HepG2 (cell line): ENCODE data around the gene RASGRP1. TPM values are rescaled to one million over a fixed set of nuclear protein-coding genes. Genes with fewer than 3 reads are reported as not detected.

Experiments
- ATAC-seq: fragments of 200-7000 bp; cut with Tn5 transposase; 3 replicates; pipeline ENCODE4 v1.9.1; 2020; ENCODE audit warnings: mild to moderate bottlenecking, moderate library complexity
- BruUV-seq: library from RNA; stranded (reverse); fragments of 400-500 nt; replicated peaks from 2 replicates; lab custom pipeline; 2021; lab: Mats Ljungman, UMichigan
- CTCF ChIA-PET: fragments of 300-600 bp; formaldehyde crosslinking; extraction: SDS; loops from one replicate; lab custom pipeline; 2021; ENCODE audit warnings: low total read pairs, inconsistent platforms, low intra/inter-chr PET ratio; lab: Yijun Ruan, JAX
- POLR2A ChIA-PET: fragments of 350-600 bp; sonication (Branson Sonifier 250); formaldehyde crosslinking; loops from one replicate; lab custom pipeline; 2020; ENCODE audit warnings: antibody characterized with exemption, inconsistent platforms; lab: Yijun Ruan, JAX
- DNase-seq: peaks from one replicate; pipeline ENCODE4 v3.0.0-alpha.2; 2015; ENCODE audit warnings: low spot score
- FAIRE-seq: peaks from 3 replicates; lab custom pipeline; 2011; peaks lifted over from hg19 to GRCh38; lab: Jason Lieb, UNC
- H2AFZ ChIP-seq: one replicate; pipeline ENCODE4 v1.6.1; 2011; ENCODE audit warnings: low read length, inconsistent platforms
- H3K27ac ChIP-seq: fragments of 300-600 bp; 3 replicates; pipeline ENCODE4 v1.8.0; 2011; ENCODE audit warnings: mixed run types, mild to moderate bottlenecking, mixed read lengths, low read length, inconsistent platforms; ENCODE audit not compliant: insufficient read depth; ENCODE audit errors: extremely low read length
- H3K27me3 ChIP-seq, 2 experiments: fragments of 200-600 bp in 1 of 2; 2 replicates in 1 of 2; 3 replicates in 1 of 2; pipeline versions ENCODE4 v1.6.0 to v1.8.0; 2011; ENCODE audit warnings: low read length in 2 of 2, mild to moderate bottlenecking in 2 of 2, moderate library complexity in 2 of 2, inconsistent platforms in 1 of 2; ENCODE audit not compliant: insufficient read depth in 2 of 2, control insufficient read depth in 1 of 2
- H3K36me3 ChIP-seq, 2 experiments: fragments of 200-600 bp in 1 of 2; replicated peaks in 1 of 2; 2 replicates in 1 of 2; 3 replicates in 1 of 2; pipeline versions ENCODE4 v1.5.1 to v1.8.0; 2011; ENCODE audit warnings: low read length in 2 of 2, inconsistent platforms in 1 of 2; ENCODE audit not compliant: insufficient read depth in 2 of 2, control insufficient read depth in 1 of 2
- H3K4me1 ChIP-seq: 2 replicates; pipeline ENCODE4 v1.5.1; 2012; ENCODE audit warnings: low read length, inconsistent platforms; ENCODE audit not compliant: insufficient read depth
- H3K4me2 ChIP-seq: 2 replicates; pipeline ENCODE4 v1.6.0; 2011; ENCODE audit warnings: low read depth, low read length, inconsistent platforms
- H3K4me3 ChIP-seq, 3 experiments: fragments of 200-600 bp in 1 of 3; sonication (generic), shearing (Covaris generic) in 1 of 3; replicated peaks in 1 of 3; 2 replicates each; pipeline ENCODE4 v1.5.1; 2011 to 2016; ENCODE audit warnings: low read length in 3 of 3, inconsistent platforms in 2 of 3, low read depth in 2 of 3, mild to moderate bottlenecking in 2 of 3, control low read depth in 1 of 3, mixed read lengths in 1 of 3; ENCODE audit not compliant: insufficient read depth in 1 of 3
- H3K79me2 ChIP-seq: one replicate; pipeline ENCODE4 v1.6.1; 2011; ENCODE audit warnings: low read length, inconsistent platforms; ENCODE audit not compliant: insufficient read depth
- H3K9ac ChIP-seq: 2 replicates; pipeline ENCODE4 v1.6.0; 2011; ENCODE audit warnings: mild to moderate bottlenecking, low read depth, low read length, inconsistent platforms; ENCODE audit not compliant: insufficient read depth
- H3K9me3 ChIP-seq: 2 replicates; pipeline ENCODE4 v1.5.1; 2012; ENCODE audit warnings: mild to moderate bottlenecking, low read length
- H4K20me1 ChIP-seq: 2 replicates; pipeline ENCODE4 v1.6.0; 2011; ENCODE audit warnings: inconsistent platforms, mild to moderate bottlenecking, low read length, moderate library complexity; ENCODE audit not compliant: insufficient read depth
- STAT5B ChIP-seq: sonication (generic); formaldehyde crosslinking; IDR thresholded peaks from 2 replicates; pipeline ENCODE4 v1.4.0; 2020; ENCODE audit warnings: missing genetic modification reagents
- ZFP36 ChIP-seq: fragments of 150-350 bp; IDR thresholded peaks from 2 replicates; pipeline ENCODE4 v1.6.1; 2018; ENCODE audit warnings: borderline replicate concordance, low read length, low read depth; ENCODE audit not compliant: partially characterized antibody
- ZNF280D ChIP-seq: sonication (generic); formaldehyde crosslinking; IDR thresholded peaks from 2 replicates; pipeline ENCODE4 v1.5.1; 2020; ENCODE audit warnings: mild to moderate bottlenecking, missing genetic modification reagents
- WGBS: methylation state at CpG from one replicate; pipeline ENCODE4 v1.1.6; 2017; ENCODE audit warnings: low lambda C conversion rate; 5-methylcytosine and 5-hydroxymethylcytosine counted together
- in situ Hi-C: cut with HindIII; loops from 2 replicates; pipeline ENCODE4 v1.10.0; 2017; ENCODE audit warnings: low pct_unique_long_range_greater_than_20kb; ENCODE audit not compliant: extremely low pct_ligation_motif_present
- intact Hi-C: fragments of 100-400 bp; cut with micrococcal nuclease; formaldehyde crosslinking; loops from one replicate; pipeline ENCODE4 v1.10.0; 2022; ENCODE audit not compliant: unreplicated experiment
- polyA plus RNA-seq, 8 experiments: library from polyadenylated mRNA; depleted of rRNA in 3 of 8; stranded (reverse) in 7 of 8; unstranded in 1 of 8; fragments of >200 nt; fragmentation: Illumina TruSeq in 4 of 8; extraction: Trizol in 4 of 8; gene quantifications; 2 replicates each; pipeline versions ENCODE4 v1.2.1 to v1.2.3, GENCODE V29; 2011 to 2016; ENCODE audit warnings: low read depth in 4 of 8, missing spikeins in 1 of 8, mixed read lengths in 1 of 8; ENCODE audit not compliant: insufficient read depth in 1 of 8
- total RNA-seq, 5 experiments: library from RNA; depleted of rRNA; stranded (reverse); fragments of >200 nt; fragmentation: Illumina TruSeq; extraction: Trizol; gene quantifications; 2 replicates each; pipeline ENCODE4 v1.2.3, GENCODE V29; 2016; ENCODE audit warnings: low read depth in 1 of 5

The RASGRP1 gene
- total and polyA plus RNA-seq, 2 of the 13 experiments (the other 11 are each of a cell fraction or from before 2014, with no cell fraction given) = 0.07 TPM; not detected in 1

- TF ChIP-seq STAT5B (CRISPR knock-in tag) = no peak
Measured at GRCh38 chr15:38461066-38461833, 103.4 kb downstream of the RASGRP1 start (continued).

GRCh38 chr15:38460543-38460942 lies 104.1 kb downstream of the RASGRP1 start:
- peaks cover 11% of the 10 kb centered on the region for H3K4me1 ChIP-seq
- H3K4me2 ChIP-seq = no peak overlapping the region
- in situ Hi-C loops (no loop called here), intact Hi-C loops (no loop called here)
- H2AFZ ChIP-seq = no peak overlapping the region
- H3K9me3 ChIP-seq = no peaks in the 10 kb centered on the region
- no peaks in the 10 kb centered on the region; the same call in 1 of the 2 replicates for H4K20me1 ChIP-seq
- no peak for FAIRE-seq
- no peak overlapping the region for H3K9ac ChIP-seq
- peaks cover 66% of the 10 kb centered on the region for H3K79me2 ChIP-seq
- no peaks in the 10 kb centered on the region; a peak in 1 of 5 replicates for H3K27me3 ChIP-seq
- ChIA-PET POLR2A (no interaction called here), CTCF (no interaction called here)
- H3K4me3 ChIP-seq = no peak overlapping the region
- DNase-seq = no peak
- ATAC-seq = no peak
- BruUV-seq = no TSS peak
- TF ChIP-seq ZFP36 = no peak
- TF ChIP-seq ZNF280D (CRISPR knock-in tag) = no peak
- H3K36me3 ChIP-seq = 0 out of 5 replicates have a peak, but pooled peaks cover 0 to 1% of the 10 kb centered on the region in 2 experiments
- WGBS = 96% methylated on average over 3 of the region's 3 CpGs
- H3K27ac ChIP-seq = no peak overlapping the region
